ENCODE results near the gene CHPF2. TPM values are rescaled to one million over a fixed set of nuclear protein-coding genes. Genes with fewer than 3 reads are reported as not detected.

CHPF2 gene
- polyA plus RNA-seq, 2 donors, result 10.8 to 13.6 TPM

DNA sequence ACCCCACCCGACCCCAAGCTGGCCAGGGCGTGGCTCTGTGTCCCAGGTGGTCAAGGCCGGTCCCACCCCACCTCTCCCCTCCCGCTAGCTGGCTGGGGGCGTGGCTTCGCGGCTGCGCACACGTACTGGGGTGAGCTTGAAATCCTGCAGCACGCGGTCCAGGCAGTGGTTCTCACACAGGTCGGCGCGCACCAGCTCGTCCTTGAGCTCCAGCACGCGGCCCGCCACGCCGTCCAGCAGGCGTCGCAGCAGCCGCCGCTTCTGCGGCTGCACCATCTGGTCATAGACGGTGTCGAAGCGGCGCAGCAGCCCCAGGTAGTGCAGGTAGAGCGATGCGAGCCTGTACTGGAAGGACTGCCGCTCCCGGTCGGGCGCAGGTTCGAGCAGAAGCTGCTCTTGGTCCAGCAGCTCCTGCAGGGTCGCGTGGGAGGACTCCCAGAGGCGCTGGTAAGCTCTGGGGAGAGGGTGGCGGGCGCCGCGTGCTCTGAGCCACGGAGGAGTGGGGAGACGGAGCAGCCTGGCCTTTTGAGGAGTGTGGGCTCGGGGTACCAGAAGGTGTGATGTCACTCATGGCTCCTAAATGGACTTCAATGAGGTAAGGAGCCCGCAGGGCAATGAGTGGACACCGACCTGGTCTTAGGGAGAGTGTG lies 27.8 kb upstream of the CHPF2 start:
- Histone ChIP-seq H3K27ac (ENCODE audit: low read depth in 2 of 2, low read length in 1 of 2) (no peak overlapping the region), H3K4me1 (ENCODE audit: control insufficient read depth in 2 of 2, insufficient read depth in 2 of 2, low read length in 1 of 2) (no peaks in the 10 kb centered on the region), H3K27me3 (ENCODE audit: control insufficient read depth in 1 of 2, insufficient read depth in 2 of 2, low read length in 2 of 2) (peaks cover 0 to 5% of the 10 kb centered on the region in 2 donors), H3K4me3 (ENCODE audit: low read depth in 1 of 2, low read length in 2 of 2) (no peak overlapping the region), H3K9me3 (ENCODE audit: control insufficient read depth in 2 of 2, insufficient read depth in 1 of 2, low read depth in 1 of 2, low read length in 1 of 2) (no peaks in the 10 kb centered on the region), H3K36me3 (ENCODE audit: control insufficient read depth in 2 of 2, insufficient read depth in 2 of 2, low read length in 1 of 2) (no peaks in the 10 kb centered on the region)
- 61 to 68% methylated on average over 48 of the region's 48 CpGs for WGBS, 2 donors

DNA sequence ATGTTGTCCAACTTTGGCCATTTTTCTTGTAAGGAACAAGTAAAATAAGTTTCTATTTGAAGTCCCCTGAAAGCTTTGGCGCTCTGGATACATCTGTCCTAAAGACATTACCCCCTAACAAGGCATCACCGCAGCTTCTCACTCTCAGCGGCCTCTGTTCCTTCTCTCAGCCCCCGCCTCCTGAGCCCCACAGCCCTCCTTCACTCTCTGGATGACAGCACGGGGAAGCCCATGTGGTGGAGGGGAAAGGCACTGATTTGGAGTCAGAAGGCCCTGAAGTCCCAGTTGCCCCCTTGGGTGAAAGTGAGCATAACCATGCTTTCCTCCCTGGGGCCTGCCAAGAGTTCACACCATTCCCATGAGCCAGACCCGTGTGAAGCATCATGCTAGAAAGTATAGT lies 26.6 kb upstream of the CHPF2 start:
- Histone ChIP-seq H3K27ac (ENCODE audit: low read depth in 2 of 2, low read length in 1 of 2) (no peak overlapping the region), H3K4me3 (ENCODE audit: low read depth in 1 of 2, low read length in 2 of 2) (no peak overlapping the region), H3K4me1 (ENCODE audit: control insufficient read depth in 2 of 2, insufficient read depth in 2 of 2, low read length in 1 of 2) (no peaks in the 10 kb centered on the region), H3K27me3 (ENCODE audit: control insufficient read depth in 1 of 2, insufficient read depth in 2 of 2, low read length in 2 of 2) (peaks cover 0 to 5% of the 10 kb centered on the region in 2 donors), H3K9me3 (ENCODE audit: control insufficient read depth in 2 of 2, insufficient read depth in 1 of 2, low read depth in 1 of 2, low read length in 1 of 2) (no peaks in the 10 kb centered on the region), H3K36me3 (ENCODE audit: control insufficient read depth in 2 of 2, insufficient read depth in 2 of 2, low read length in 1 of 2) (no peaks in the 10 kb centered on the region)
- 71 to 76% methylated on average over 6 of the region's 6 CpGs for WGBS, 2 donors

DNA sequence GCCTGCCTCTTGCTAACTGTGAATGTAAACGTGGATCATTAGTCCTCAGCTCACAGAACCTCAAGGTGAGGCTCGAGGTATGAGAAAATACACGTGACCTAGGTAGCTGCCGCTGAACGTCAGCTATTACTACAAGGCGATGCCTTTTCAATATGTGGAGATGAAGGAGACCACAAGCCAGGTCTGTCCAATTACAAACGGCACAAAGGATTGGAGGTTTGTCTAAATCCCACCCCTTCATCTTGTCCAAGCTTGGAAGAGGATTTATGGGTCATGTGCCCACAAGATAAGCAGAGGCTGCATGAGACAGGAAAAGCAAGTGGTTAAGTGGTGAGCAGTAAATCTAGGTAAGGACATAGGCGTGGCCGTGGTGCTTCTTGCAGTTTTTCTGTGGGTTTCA lies 25.4 kb upstream of the CHPF2 start:
- peaks cover 0 to 5% of the 10 kb centered on the region in 2 donors for H3K27me3 ChIP-seq (ENCODE audit: control insufficient read depth in 1 of 2, insufficient read depth in 2 of 2, low read length in 2 of 2)
- H3K36me3 ChIP-seq (ENCODE audit: control insufficient read depth in 2 of 2, insufficient read depth in 2 of 2, low read length in 1 of 2), result no peaks in the 10 kb centered on the region
- H3K27ac ChIP-seq (ENCODE audit: low read depth in 2 of 2, low read length in 1 of 2), result no peak overlapping the region
- H3K4me1 ChIP-seq (ENCODE audit: control insufficient read depth in 2 of 2, insufficient read depth in 2 of 2, low read length in 1 of 2), result no peaks in the 10 kb centered on the region
- WGBS, 2 donors, result 55 to 56% methylated on average over 9 of the region's 9 CpGs
- H3K9me3 ChIP-seq (ENCODE audit: control insufficient read depth in 2 of 2, insufficient read depth in 1 of 2, low read depth in 1 of 2, low read length in 1 of 2), result no peaks in the 10 kb centered on the region
- H3K4me3 ChIP-seq (ENCODE audit: low read depth in 1 of 2, low read length in 2 of 2), result no peak overlapping the region

DNA sequence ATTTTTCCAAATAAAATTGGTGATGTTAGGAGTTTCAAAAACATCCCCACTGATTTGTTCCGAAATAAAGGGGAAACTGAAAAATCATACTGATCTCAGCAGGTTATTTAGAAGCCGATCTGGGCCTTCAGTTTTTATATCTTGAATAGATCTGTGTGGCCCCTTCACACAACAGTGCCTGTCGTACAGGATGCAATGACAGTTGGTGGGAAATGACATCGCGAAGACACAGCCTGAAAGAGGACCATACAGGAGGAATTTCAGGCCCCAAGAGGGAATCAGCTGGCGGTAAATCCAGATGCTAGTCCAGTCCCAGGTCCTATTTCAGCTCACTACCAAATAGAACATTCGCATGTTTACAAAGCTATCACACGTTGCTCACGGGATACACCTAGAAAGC lies 25.0 kb upstream of the CHPF2 start:
- Histone ChIP-seq H3K4me3 (ENCODE audit: low read depth in 1 of 2, low read length in 2 of 2) (no peak overlapping the region), H3K36me3 (ENCODE audit: control insufficient read depth in 2 of 2, insufficient read depth in 2 of 2, low read length in 1 of 2) (no peaks in the 10 kb centered on the region), H3K27ac (ENCODE audit: low read depth in 2 of 2, low read length in 1 of 2) (no peak overlapping the region), H3K4me1 (ENCODE audit: control insufficient read depth in 2 of 2, insufficient read depth in 2 of 2, low read length in 1 of 2) (no peaks in the 10 kb centered on the region), H3K27me3 (ENCODE audit: control insufficient read depth in 1 of 2, insufficient read depth in 2 of 2, low read length in 2 of 2) (peaks cover 0 to 5% of the 10 kb centered on the region in 2 donors), H3K9me3 (ENCODE audit: control insufficient read depth in 2 of 2, insufficient read depth in 1 of 2, low read depth in 1 of 2, low read length in 1 of 2) (no peaks in the 10 kb centered on the region)
- WGBS, 2 donors, result 56 to 61% methylated on average over 9 of the region's 9 CpGs

DNA sequence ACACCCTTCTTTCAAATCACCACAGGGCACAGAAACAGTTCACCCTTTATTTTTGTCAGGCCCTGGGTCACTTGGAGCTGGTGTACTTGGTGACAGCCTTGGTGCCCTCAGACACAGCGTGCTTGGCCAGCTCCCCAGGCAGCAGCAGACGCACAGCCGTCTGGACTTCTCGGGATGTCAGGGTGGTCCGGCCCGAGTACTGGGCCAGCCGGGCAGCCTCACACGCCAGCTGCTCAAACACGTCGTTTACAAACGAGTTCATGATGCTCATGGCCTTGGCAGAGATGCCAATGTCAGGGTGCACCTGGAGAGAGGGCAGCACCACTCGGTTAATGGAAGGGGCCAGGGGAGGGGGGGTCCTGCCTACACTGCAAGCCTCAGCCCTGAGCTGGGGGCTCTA lies 24.5 kb upstream of the CHPF2 start:
- H3K27ac ChIP-seq (ENCODE audit: low read depth in 2 of 2, low read length in 1 of 2), result no peak overlapping the region
- no peaks in the 10 kb centered on the region for H3K4me1 ChIP-seq (ENCODE audit: control insufficient read depth in 2 of 2, insufficient read depth in 2 of 2, low read length in 1 of 2)
- peaks cover 0 to 5% of the 10 kb centered on the region in 2 donors for H3K27me3 ChIP-seq (ENCODE audit: control insufficient read depth in 1 of 2, insufficient read depth in 2 of 2, low read length in 2 of 2)
- H3K36me3 ChIP-seq (ENCODE audit: control insufficient read depth in 2 of 2, insufficient read depth in 2 of 2, low read length in 1 of 2), result no peaks in the 10 kb centered on the region
- no peak overlapping the region for H3K4me3 ChIP-seq (ENCODE audit: low read depth in 1 of 2, low read length in 2 of 2)
- 59 to 60% methylated on average over 12 of the region's 12 CpGs for WGBS, 2 donors
- no peaks in the 10 kb centered on the region for H3K9me3 ChIP-seq (ENCODE audit: control insufficient read depth in 2 of 2, insufficient read depth in 1 of 2, low read depth in 1 of 2, low read length in 1 of 2)

DNA sequence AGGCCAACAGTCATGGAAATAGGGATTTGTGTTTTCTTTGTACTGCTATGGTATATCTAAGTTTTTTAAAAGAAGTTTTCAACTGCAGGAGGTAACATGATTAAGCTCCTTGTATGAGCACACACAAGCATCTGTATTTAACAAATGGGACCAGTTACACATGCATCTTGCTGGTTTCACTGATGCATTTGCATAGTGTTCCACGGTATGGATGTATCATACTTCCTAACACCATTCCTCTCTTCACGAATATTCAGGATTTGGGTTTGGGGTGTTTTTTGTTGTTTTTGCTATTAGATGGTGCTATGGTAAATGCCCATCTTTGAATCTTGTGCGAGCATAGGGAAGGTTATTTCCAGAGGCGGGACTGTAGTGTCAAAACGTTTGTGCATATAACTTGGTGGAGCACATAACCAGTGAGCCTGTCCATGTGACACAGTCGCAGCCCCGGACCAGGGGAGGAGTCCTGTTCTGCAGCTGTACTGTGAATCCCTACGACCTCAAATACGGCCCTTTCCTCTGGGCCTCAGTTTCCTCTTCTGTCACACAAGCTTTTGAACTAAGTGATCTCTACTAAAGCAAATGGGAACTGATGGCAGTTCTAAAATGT lies 23.9 kb upstream of the CHPF2 start:
- Histone ChIP-seq H3K27me3 (ENCODE audit: control insufficient read depth in 1 of 2, insufficient read depth in 2 of 2, low read length in 2 of 2) (peaks cover 0 to 5% of the 10 kb centered on the region in 2 donors), H3K27ac (ENCODE audit: low read depth in 2 of 2, low read length in 1 of 2) (no peak overlapping the region), H3K4me3 (ENCODE audit: low read depth in 1 of 2, low read length in 2 of 2) (no peak overlapping the region), H3K9me3 (ENCODE audit: control insufficient read depth in 2 of 2, insufficient read depth in 1 of 2, low read depth in 1 of 2, low read length in 1 of 2) (no peaks in the 10 kb centered on the region), H3K36me3 (ENCODE audit: control insufficient read depth in 2 of 2, insufficient read depth in 2 of 2, low read length in 1 of 2) (no peaks in the 10 kb centered on the region), H3K4me1 (ENCODE audit: control insufficient read depth in 2 of 2, insufficient read depth in 2 of 2, low read length in 1 of 2) (no peaks in the 10 kb centered on the region)
- WGBS, 2 donors, result 61 to 66% methylated on average over 9 of the region's 9 CpGs

DNA sequence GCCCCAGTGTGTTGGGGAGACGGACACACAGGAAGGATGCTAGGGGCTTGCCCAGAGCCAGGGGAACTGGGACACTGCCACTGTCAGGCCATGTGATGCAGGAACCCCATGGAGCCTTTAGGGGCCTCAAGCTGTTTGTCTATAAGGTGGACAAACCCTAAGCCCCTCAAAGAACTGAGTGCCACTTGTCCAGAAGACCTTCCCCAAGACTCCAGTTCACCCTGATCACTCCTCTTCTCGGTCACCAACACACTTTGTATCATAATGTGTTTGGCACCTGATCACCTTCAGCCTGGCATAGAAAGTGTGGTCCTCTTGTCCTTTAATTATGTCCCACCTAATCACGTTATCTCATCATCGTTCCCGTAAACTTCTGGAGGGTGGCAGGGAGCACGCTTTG lies 22.7 kb upstream of the CHPF2 start:
- Histone ChIP-seq H3K4me3 (ENCODE audit: low read depth in 1 of 2, low read length in 2 of 2) (no peak overlapping the region), H3K27me3 (ENCODE audit: control insufficient read depth in 1 of 2, insufficient read depth in 2 of 2, low read length in 2 of 2) (peaks cover 0 to 5% of the 10 kb centered on the region in 2 donors), H3K9me3 (ENCODE audit: control insufficient read depth in 2 of 2, insufficient read depth in 1 of 2, low read depth in 1 of 2, low read length in 1 of 2) (no peaks in the 10 kb centered on the region), H3K27ac (ENCODE audit: low read depth in 2 of 2, low read length in 1 of 2) (no peak overlapping the region), H3K36me3 (ENCODE audit: control insufficient read depth in 2 of 2, insufficient read depth in 2 of 2, low read length in 1 of 2) (peaks cover 0 to 9% of the 10 kb centered on the region in 2 donors), H3K4me1 (ENCODE audit: control insufficient read depth in 2 of 2, insufficient read depth in 2 of 2, low read length in 1 of 2) (no peaks in the 10 kb centered on the region)
- WGBS, 2 donors, result 84 to 86% methylated on average over 6 of the region's 6 CpGs

DNA sequence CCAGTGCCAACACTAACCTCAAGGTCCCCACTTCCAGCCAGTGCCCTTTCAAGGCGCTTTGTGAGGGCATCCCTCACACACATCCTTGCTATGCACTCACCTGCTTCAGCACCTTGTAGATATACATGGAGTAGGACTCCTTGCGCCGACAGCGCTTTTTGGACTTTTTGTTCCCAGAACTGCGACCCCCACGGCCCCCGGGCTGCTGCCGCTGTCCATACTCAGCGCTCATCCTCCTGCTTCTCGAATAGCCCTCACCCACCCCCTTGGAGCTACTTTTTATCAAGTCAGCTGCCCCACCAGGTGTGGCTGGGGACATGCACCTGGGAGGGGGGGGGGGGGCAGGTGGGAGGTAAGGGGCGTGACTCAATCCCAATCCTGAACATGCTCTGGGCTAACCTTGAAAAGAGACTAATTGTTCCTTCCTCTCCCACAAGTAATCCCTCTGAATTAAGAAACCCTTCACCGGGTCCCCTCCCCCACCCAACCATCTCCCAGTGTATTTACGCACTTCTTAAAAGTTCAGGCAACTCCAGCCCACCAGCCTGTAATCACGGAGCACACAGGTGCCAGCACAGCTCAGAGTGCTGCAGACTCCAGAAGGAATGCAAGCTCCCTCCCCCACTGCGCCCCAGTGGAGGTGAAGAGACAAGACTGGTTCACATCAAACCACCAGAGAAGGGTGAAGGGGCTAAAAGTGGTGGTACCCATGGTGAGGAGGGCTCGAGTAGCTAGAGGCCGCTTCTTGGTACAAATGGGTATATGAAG lies 22.0 kb upstream of the CHPF2 start, which contains the start of gene H2BK1:
TSS of gene H2BK1 (minus strand) at position 402 of the 768 bp plus-strand sequence. CDS start at position 232, 170 bp downstream.
- H3K27ac ChIP-seq (ENCODE audit: low read depth in 2 of 2, low read length in 1 of 2), result no peak within 1 kb of the TSS
- H3K36me3 ChIP-seq (ENCODE audit: control insufficient read depth in 2 of 2, insufficient read depth in 2 of 2, low read length in 1 of 2), result peaks cover 0 to 16% of the 10 kb centered on the region in 2 donors
- no peaks in the 10 kb centered on the region for H3K9me3 ChIP-seq (ENCODE audit: control insufficient read depth in 2 of 2, insufficient read depth in 1 of 2, low read depth in 1 of 2, low read length in 1 of 2)
- no peaks in the 10 kb centered on the region for H3K4me1 ChIP-seq (ENCODE audit: control insufficient read depth in 2 of 2, insufficient read depth in 2 of 2, low read length in 1 of 2)
- no peak within 1 kb of the TSS for H3K4me3 ChIP-seq (ENCODE audit: low read depth in 1 of 2, low read length in 2 of 2)
- H3K27me3 ChIP-seq (ENCODE audit: control insufficient read depth in 1 of 2, insufficient read depth in 2 of 2, low read length in 2 of 2), result peaks cover 0 to under 1% of the 10 kb centered on the region in 2 donors
- 74 to 84% methylated on average over 17 of the region's 17 CpGs for WGBS, 2 donors

DNA sequence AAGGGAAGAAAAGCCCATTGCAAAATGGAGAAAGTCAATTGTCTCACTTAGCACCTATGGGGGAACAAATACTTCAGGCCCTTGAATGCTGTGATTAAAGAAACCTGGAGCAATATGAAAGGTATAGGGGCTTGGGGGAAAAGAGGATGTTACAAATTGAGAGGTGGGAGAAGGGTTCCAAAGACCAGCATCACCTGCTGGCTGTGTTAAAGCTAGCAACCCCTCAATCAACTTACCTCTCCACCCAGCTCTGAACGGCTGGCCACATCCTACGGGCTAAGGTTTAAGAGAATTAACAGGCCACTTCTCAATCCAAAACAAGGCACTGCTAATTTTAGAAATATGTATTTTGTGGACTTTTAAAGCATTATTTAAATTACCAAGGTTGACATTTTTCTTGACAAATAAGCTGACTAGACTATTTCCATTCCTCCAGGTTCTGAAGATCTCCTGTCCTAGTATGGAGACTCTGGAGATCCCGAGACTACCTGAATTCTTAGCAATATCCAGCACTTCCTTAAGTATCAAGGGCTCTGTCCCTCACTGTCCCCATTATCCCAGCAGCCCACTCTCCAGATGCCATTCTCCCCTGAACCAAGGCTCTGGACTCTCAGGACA lies 21.0 kb upstream of the CHPF2 start:
- Histone ChIP-seq H3K27me3 (ENCODE audit: control insufficient read depth in 1 of 2, insufficient read depth in 2 of 2, low read length in 2 of 2) (no peaks in the 10 kb centered on the region), H3K36me3 (ENCODE audit: control insufficient read depth in 2 of 2, insufficient read depth in 2 of 2, low read length in 1 of 2) (peaks cover 0 to 22% of the 10 kb centered on the region in 2 donors), H3K27ac (ENCODE audit: low read depth in 2 of 2, low read length in 1 of 2) (no peak overlapping the region), H3K9me3 (ENCODE audit: control insufficient read depth in 2 of 2, insufficient read depth in 1 of 2, low read depth in 1 of 2, low read length in 1 of 2) (no peaks in the 10 kb centered on the region), H3K4me1 (ENCODE audit: control insufficient read depth in 2 of 2, insufficient read depth in 2 of 2, low read length in 1 of 2) (no peaks in the 10 kb centered on the region), H3K4me3 (ENCODE audit: low read depth in 1 of 2, low read length in 2 of 2) (no peak overlapping the region)
- WGBS, 2 donors, result 78 to 82% methylated on average over 3 of the region's 3 CpGs
